HEK293T (cell line): ENCODE measurements around the gene XPNPEP1.

ENCODE experiments used
- CTCF ChIA-PET: fragments of 350-600 bp; formaldehyde crosslinking; extraction: SDS; loops from one replicate; lab custom pipeline; 2021; ENCODE audit warnings: antibody characterized with exemption, inconsistent platforms; lab: Yijun Ruan, JAX
- POLR2A ChIA-PET: fragments of 350-600 bp; formaldehyde crosslinking; extraction: SDS; loops from one replicate; lab custom pipeline; 2020; ENCODE audit warnings: antibody characterized with exemption, inconsistent platforms; lab: Yijun Ruan, JAX
- DNase-seq: peaks from one replicate; pipeline ENCODE4 v3.0.0; 2012; ENCODE audit warnings: mixed read lengths; ENCODE audit errors: extremely low spot score
- ARNT ChIP-seq: fragments of 450-650 bp; IDR thresholded peaks from 2 replicates; pipeline ENCODE4 v1.6.1; 2017; ENCODE audit warnings: mild to moderate bottlenecking
- BHLHE40 ChIP-seq: fragments of 450-650 bp; IDR thresholded peaks from 2 replicates; pipeline ENCODE4 v1.6.1; 2016; ENCODE audit warnings: mild to moderate bottlenecking, moderate library complexity, borderline replicate concordance
- CTBP1 ChIP-seq: fragments of 450-650 bp; IDR thresholded peaks from 2 replicates; pipeline ENCODE4 v1.6.1; 2016; ENCODE audit warnings: borderline replicate concordance
- ELF4 ChIP-seq: fragments of 450-650 bp; IDR thresholded peaks from 2 replicates; pipeline ENCODE4 v1.6.1; 2017; ENCODE audit warnings: antibody characterized with exemption
- FOXA1 ChIP-seq: fragments of 450-650 bp; IDR thresholded peaks from 2 replicates; pipeline ENCODE4 v1.6.1; 2016; ENCODE audit warnings: mild to moderate bottlenecking
- FOXK2 ChIP-seq: fragments of 450-650 bp; IDR thresholded peaks from 2 replicates; pipeline ENCODE4 v1.6.1; 2016; ENCODE audit warnings: mild to moderate bottlenecking
- FOXM1 ChIP-seq: fragments of 450-650 bp; IDR thresholded peaks from 2 replicates; pipeline ENCODE4 v1.6.1; 2017; ENCODE audit warnings: mild to moderate bottlenecking, borderline replicate concordance
- HDGF ChIP-seq: fragments of 450-650 bp; IDR thresholded peaks from 2 replicates; pipeline ENCODE4 v1.6.1; 2017; ENCODE audit warnings: antibody characterized with exemption, borderline replicate concordance
- L3MBTL2 ChIP-seq: fragments of 450-650 bp; conservative IDR thresholded peaks from 2 replicates; pipeline ENCODE4 v1.6.1; 2016; ENCODE audit warnings: mild to moderate bottlenecking
- LEF1 ChIP-seq: fragments of 450-650 bp; IDR thresholded peaks from 2 replicates; pipeline ENCODE4 v1.6.1; 2017; ENCODE audit warnings: mild to moderate bottlenecking, borderline replicate concordance
- NFRKB ChIP-seq: fragments of 450-650 bp; IDR thresholded peaks from 2 replicates; pipeline ENCODE4 v1.6.1; 2016; ENCODE audit warnings: mild to moderate bottlenecking, moderate library complexity
- SP1 ChIP-seq: fragments of 450-650 bp; IDR thresholded peaks from 2 replicates; pipeline ENCODE4 v1.6.1; 2017
- SUZ12 ChIP-seq: fragments of 450-650 bp; IDR thresholded peaks from 2 replicates; pipeline ENCODE4 v1.6.1; 2016; ENCODE audit warnings: mild to moderate bottlenecking
- TARDBP ChIP-seq: fragments of 450-650 bp; IDR thresholded peaks from 2 replicates; pipeline ENCODE4 v1.6.1; 2016
- ZNF384 ChIP-seq: fragments of 450-650 bp; IDR thresholded peaks from 2 replicates; pipeline ENCODE4 v1.6.1; 2016
- TF ChIP-seq, protein P1 (sequence below): fragments of 450-650 bp; IDR thresholded peaks from 2 replicates; pipeline ENCODE4 v1.6.1; 2016

XPNPEP1 gene

DNA sequence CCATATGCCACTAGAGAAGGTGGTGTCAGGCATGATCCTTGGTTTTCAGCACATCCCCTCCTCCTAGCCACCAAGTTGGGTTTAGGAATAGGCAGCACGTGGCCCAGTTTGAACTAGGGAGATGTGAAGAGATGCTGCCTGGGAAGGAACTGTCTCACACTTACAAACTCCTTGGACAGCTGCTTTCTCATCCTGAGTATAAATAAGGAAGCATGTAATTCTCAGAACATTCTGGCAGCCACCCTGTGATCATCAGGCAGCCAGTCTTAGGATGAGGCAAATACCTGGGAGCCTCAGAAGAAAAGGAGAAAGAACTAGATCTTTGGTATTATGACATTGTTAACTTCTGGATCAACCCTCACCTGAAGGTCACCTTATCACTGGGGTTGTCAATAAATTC is 21.3 kb upstream of the XPNPEP1 start:
- ChIA-PET POLR2A (no interaction called here), CTCF (no interaction called here)
- DNase-seq: no peak
- TF ChIP-seq, protein P1, sequence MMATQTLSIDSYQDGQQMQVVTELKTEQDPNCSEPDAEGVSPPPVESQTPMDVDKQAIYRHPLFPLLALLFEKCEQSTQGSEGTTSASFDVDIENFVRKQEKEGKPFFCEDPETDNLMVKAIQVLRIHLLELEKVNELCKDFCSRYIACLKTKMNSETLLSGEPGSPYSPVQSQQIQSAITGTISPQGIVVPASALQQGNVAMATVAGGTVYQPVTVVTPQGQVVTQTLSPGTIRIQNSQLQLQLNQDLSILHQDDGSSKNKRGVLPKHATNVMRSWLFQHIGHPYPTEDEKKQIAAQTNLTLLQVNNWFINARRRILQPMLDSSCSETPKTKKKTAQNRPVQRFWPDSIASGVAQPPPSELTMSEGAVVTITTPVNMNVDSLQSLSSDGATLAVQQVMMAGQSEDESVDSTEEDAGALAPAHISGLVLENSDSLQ: no peak
- TF ChIP-seq BHLHE40 (no peak), FOXM1 (no peak), HDGF (no peak), L3MBTL2 (no peak), CTBP1 (no peak), FOXA1 (no peak), SP1 (no peak), ZNF384 (no peak), LEF1 (no peak), ARNT (no peak), TARDBP (no peak), NFRKB (no peak), SUZ12 (no peak), FOXK2 (no peak), ELF4 (no peak)

DNA sequence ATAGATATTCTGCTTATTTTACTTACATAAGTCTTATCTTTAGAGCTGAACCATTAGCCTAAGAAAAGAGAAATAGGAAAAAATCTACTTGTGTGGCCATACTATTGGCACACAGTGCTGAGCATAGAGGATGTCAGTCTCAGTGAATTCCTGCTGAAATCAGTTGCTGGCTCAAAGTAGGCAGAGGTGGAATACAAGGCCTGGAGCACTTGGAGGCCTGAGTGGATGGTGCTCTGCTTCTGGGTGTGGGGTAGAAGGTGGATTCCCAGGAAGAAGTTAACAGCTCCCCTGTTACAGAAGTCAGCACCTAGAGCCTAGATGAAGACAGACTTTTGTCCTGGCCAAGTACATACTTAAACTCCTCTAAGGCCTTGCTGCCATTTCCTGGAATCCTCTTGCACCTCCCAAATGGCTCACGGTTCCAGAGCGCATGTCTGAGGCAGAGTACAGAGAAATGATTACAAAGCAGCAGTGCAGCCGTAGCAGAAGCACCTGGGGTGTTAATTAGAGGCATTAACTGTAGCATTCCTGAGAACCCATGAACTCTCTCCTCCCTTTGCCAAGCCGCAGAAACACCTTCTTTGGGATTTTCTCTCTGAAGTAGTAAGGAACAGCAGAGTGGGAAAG is 18.0 kb upstream of the XPNPEP1 start:
- TF ChIP-seq ARNT (no peak), L3MBTL2 (no peak), FOXA1 (no peak), FOXK2 (no peak), LEF1 (no peak), SP1 (no peak), SUZ12 (no peak), FOXM1 (no peak)
- DNase-seq: no peak
- CTCF ChIA-PET: no interaction called here
- POLR2A ChIA-PET: interaction anchor here (0.6 kb wide), 1 partner anchor 67 kb away, joined by 3 read pairs; the partner anchor contains the start of gene ADD3

DNA sequence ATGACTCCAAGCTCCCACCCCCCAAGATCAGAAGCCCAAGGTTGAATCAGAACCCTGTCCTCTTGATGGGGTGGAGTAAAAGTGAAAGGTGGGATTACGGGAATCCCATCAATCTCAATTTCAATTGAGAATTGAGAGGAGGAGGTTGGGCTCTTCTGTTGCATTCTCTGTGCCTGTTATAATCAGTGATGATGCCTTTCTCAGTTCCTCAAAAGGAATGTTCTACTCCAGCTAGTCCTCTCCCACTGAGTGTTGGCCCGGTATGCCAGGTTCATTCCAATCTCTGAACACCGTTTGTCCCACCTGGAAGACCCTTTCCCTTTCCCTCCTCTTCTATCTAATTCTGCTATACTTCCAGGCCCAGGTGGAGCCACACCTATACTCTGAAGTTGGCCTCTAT is 17.2 kb upstream of the XPNPEP1 start:
- DNase-seq: no peak
- ChIA-PET POLR2A (no interaction called here), CTCF (no interaction called here)
- no peak for TF ChIP-seq LEF1

DNA sequence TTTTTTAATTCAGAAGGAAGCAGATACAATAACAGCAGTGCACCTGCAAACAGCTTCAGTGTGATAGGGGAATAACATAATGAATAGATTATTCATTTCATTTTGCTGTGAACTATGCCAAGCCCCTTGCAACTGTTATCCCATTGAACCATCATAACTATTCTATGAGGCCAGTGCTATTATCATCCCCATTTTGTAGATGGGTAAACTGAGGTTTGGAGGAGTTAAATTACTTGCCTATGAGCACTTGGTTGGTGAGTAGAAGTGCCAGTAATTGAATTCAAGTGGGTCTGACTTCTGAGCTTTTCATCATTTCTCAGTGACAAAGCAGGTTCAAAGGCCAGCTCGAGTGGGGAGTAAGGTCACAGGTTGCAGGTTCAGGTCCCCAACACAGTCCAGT is 16.8 kb upstream of the XPNPEP1 start:
- CTCF ChIA-PET: no interaction called here
- no peak for DNase-seq
- POLR2A ChIA-PET: no interaction called here
- TF ChIP-seq ARNT (no peak), NFRKB (no peak), SP1 (no peak), FOXK2 (no peak), FOXA1 (no peak), ZNF384 (no peak), SUZ12 (no peak), BHLHE40 (no peak), ELF4 (no peak), HDGF (no peak), L3MBTL2 (no peak), TARDBP (no peak)
- TF ChIP-seq, protein P1: no peak

DNA sequence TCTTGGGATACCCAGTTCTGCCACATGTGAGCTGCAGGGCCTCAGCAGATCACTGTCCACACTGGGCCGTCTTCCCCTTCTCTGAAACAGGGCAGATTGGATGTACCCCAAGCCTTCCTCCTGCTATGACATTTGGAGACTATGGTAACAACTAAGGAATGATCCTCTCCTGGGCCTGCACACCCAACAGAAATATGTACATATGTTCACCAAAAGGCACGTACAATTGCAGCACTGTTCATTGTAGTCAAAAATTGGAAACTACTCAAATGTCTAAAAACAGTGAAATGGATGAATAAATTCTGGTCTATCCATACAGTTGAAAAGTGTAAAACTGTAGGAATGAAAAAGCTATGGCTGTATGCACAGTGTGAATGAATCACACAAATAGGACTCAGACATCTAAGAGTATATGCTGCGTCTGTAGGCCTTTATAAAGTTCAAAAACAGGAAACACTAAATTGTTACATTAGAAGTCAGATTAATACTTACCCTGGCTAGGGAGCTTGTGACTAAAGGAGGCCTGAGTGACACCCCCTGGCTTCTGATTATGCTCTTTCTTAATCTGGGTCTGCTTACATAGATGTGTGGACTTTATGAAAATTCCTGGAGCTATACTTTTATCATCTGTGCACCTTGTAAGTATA is 16.1 kb upstream of the XPNPEP1 start:
- no peak for TF ChIP-seq SP1
- no peak for TF ChIP-seq HDGF
- TF ChIP-seq FOXM1: no peak
- TF ChIP-seq SUZ12: no peak
- TF ChIP-seq LEF1: no peak
- no peak for TF ChIP-seq CTBP1
- TF ChIP-seq ZNF384: no peak
- TF ChIP-seq ARNT: no peak
- TF ChIP-seq L3MBTL2: no peak
- no peak for TF ChIP-seq BHLHE40
- TF ChIP-seq ELF4: no peak
- TF ChIP-seq FOXK2: no peak
- no peak for TF ChIP-seq NFRKB
- POLR2A ChIA-PET: interaction anchor here (1.0 kb wide), 1 partner anchor 9 kb away, joined by 4 read pairs; no protein-coding TSS in a partner anchor
- CTCF ChIA-PET: interaction anchor here (1.3 kb wide), 1 partner anchor 14 kb away, joined by 3 read pairs; no protein-coding TSS in a partner anchor
- DNase-seq: no peak

DNA sequence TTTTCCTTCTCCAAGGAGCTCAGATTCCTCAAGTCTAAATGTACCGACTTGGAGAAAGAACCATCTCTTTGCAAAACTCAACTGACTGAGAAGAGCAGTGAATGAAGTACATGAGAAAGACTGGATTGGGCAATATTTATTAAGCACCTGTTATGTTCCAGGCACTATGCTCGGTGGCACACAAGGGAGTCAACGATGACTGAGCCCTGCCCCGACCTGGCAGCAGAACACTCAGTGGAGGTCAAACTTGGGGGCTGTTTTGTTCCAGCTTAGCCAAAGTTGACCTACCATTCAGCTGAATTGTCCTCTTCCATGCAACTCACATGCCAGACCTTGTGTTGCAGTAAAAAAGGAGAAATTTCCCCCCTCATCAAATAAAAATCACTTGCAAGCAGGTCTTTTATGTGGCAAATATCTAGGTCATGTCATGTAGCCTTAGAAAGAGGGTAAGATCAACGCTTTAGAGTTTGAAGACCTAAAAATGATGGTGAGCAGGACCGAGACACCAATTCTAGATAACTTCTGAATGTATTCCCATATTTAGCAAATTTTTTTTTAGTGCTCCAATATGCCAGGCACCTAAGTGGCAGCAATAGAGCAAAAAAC is 14.3 kb upstream of the XPNPEP1 start:
- POLR2A ChIA-PET: no interaction called here
- CTCF ChIA-PET: no interaction called here
- no peak for DNase-seq
- TF ChIP-seq ARNT (no peak), LEF1 (no peak), CTBP1 (no peak), SP1 (no peak), BHLHE40 (no peak), HDGF (no peak), ELF4 (no peak), NFRKB (no peak), SUZ12 (no peak), FOXM1 (no peak), TARDBP (no peak)
- TF ChIP-seq, protein P1: no peak
